ENCODE measurements around the gene EFNA5. TPM values are rescaled to one million over a fixed set of nuclear protein-coding genes. Genes with fewer than 3 reads are reported as not detected.

Gene EFNA5
- 0.86 TPM in 1 of 2 replicates, not detected in the other for total RNA-seq (2014; rRNA removed; shearing (Covaris generic))
- 0.64 and 0.85 TPM in 2 replicates for polyA plus RNA-seq (2016; fragmentation: Nextera tagmentation; extraction: Ambion mirVana)

GRCh38 chr5:107670932-107671741 lies at the start of gene EFNA5:
EFNA5 (minus strand) TSS chr5:107670937.
- H4K20me1 ChIP-seq (ENCODE audit: insufficient read depth): no peaks in the 10 kb centered on the region
- H3K9ac ChIP-seq: no peak within 1 kb of the TSS
- H3K36me3 ChIP-seq (ENCODE audit: low read depth): no peaks in the 10 kb centered on the region
- DNase-seq: peak; percentile 68
- no peaks in the 10 kb centered on the region for H3K9me2 ChIP-seq (ENCODE audit: insufficient read depth)
- no peaks in the 10 kb centered on the region for H3F3A ChIP-seq (ENCODE audit: insufficient read depth)
- TF ChIP-seq EZH2phosphoT487 (IDR thresholded peaks at IDR 0.05; ENCODE audit: insufficient read depth, low read depth) (no peak), EZH2 (IDR thresholded peaks at IDR 0.05; ENCODE audit: insufficient read depth, poor library complexity, severe bottlenecking) (no peak)
- H3K4me1 ChIP-seq (ENCODE audit: insufficient read depth): peaks cover 8% of the 10 kb centered on the region; the same call in 1 of the 2 replicates
- H2AFZ ChIP-seq: peak within 1 kb of the TSS; percentile 79
- H3K27ac ChIP-seq: no peak within 1 kb of the TSS
- H3K27me3 ChIP-seq (replicated peaks; ENCODE audit: insufficient read depth): peaks cover 46% of the 10 kb centered on the region
- H3K79me2 ChIP-seq (ENCODE audit: insufficient read depth): no peaks in the 10 kb centered on the region
- H3K9me3 ChIP-seq (ENCODE audit: low read depth): no peaks in the 10 kb centered on the region
- H3K4me2 ChIP-seq (ENCODE audit: unreplicated experiment): peak within 1 kb of the TSS; percentile 96
- H3K4me3 ChIP-seq: peak within 1 kb of the TSS; percentile 78
- in situ Hi-C loops (cut with MboI): no loop called here
- WGBS, 2 experiments (ENCODE audit: low coverage in 1 of 2, low lambda C conversion rate in 2 of 2, missing lambda C conversion rate in 2 of 2): 1 to 2% methylated on average over 62 to 73 of the region's 84 CpGs

- 31 to 39% methylated on average over 6 of the region's 6 CpGs for WGBS, 2 experiments (ENCODE audit: low coverage in 1 of 2, low lambda C conversion rate in 2 of 2, missing lambda C conversion rate in 2 of 2)
- Histone ChIP-seq H3K9ac (no peak overlapping the region), H4K20me1 (ENCODE audit: insufficient read depth) (no peaks in the 10 kb centered on the region), H3K4me1 (ENCODE audit: insufficient read depth) (no peaks in the 10 kb centered on the region), H3F3A (ENCODE audit: insufficient read depth) (no peaks in the 10 kb centered on the region), H3K36me3 (ENCODE audit: low read depth) (no peaks in the 10 kb centered on the region), H3K27ac (no peak overlapping the region), H3K9me3 (ENCODE audit: low read depth) (no peaks in the 10 kb centered on the region), H2AFZ (no peak overlapping the region), H3K27me3 (replicated peaks; ENCODE audit: insufficient read depth) (no peaks in the 10 kb centered on the region), H3K79me2 (ENCODE audit: insufficient read depth) (no peaks in the 10 kb centered on the region), H3K9me2 (ENCODE audit: insufficient read depth) (no peaks in the 10 kb centered on the region), H3K4me3 (no peak overlapping the region), H3K4me2 (ENCODE audit: unreplicated experiment) (no peak overlapping the region)
- no peak for DNase-seq
- TF ChIP-seq EZH2 (IDR thresholded peaks at IDR 0.05; ENCODE audit: insufficient read depth, poor library complexity, severe bottlenecking): no peak
- TF ChIP-seq EZH2phosphoT487 (IDR thresholded peaks at IDR 0.05; ENCODE audit: insufficient read depth, low read depth): no peak
- in situ Hi-C loops (cut with MboI): no loop called here
Observed at GRCh38 chr5:107719034-107719606, 48.4 kb upstream of the EFNA5 start.

GRCh38 chr5:107717816-107718215 lies 47.1 kb upstream of the EFNA5 start:
- H3K27me3 ChIP-seq (replicated peaks; ENCODE audit: insufficient read depth): no peaks in the 10 kb centered on the region
- no peak overlapping the region for H3K9ac ChIP-seq
- WGBS, 2 experiments (ENCODE audit: low coverage in 1 of 2, low lambda C conversion rate in 2 of 2, missing lambda C conversion rate in 2 of 2): 71 to 100% methylated on average over 1 of the region's 1 CpG
- no peaks in the 10 kb centered on the region for H3K9me2 ChIP-seq (ENCODE audit: insufficient read depth)
- no peaks in the 10 kb centered on the region for H3K4me1 ChIP-seq (ENCODE audit: insufficient read depth)
- in situ Hi-C loops (cut with MboI): no loop called here
- no peaks in the 10 kb centered on the region for H3F3A ChIP-seq (ENCODE audit: insufficient read depth)
- no peak for DNase-seq
- H4K20me1 ChIP-seq (ENCODE audit: insufficient read depth): no peaks in the 10 kb centered on the region
- H3K36me3 ChIP-seq (ENCODE audit: low read depth): no peaks in the 10 kb centered on the region
- no peak overlapping the region for H3K4me3 ChIP-seq
- H3K27ac ChIP-seq: no peak overlapping the region
- H2AFZ ChIP-seq: no peak overlapping the region
- H3K9me3 ChIP-seq (ENCODE audit: low read depth): no peaks in the 10 kb centered on the region
- no peaks in the 10 kb centered on the region for H3K79me2 ChIP-seq (ENCODE audit: insufficient read depth)
- H3K4me2 ChIP-seq (ENCODE audit: unreplicated experiment): no peak overlapping the region
- TF ChIP-seq EZH2 (IDR thresholded peaks at IDR 0.05; ENCODE audit: insufficient read depth, poor library complexity, severe bottlenecking) (no peak), EZH2phosphoT487 (IDR thresholded peaks at IDR 0.05; ENCODE audit: insufficient read depth, low read depth) (no peak)

GRCh38 chr5:107713228-107713627 lies 42.5 kb upstream of the EFNA5 start:
- no peak overlapping the region for H3K9ac ChIP-seq
- in situ Hi-C loops (cut with MboI): no loop called here
- WGBS, 2 experiments (ENCODE audit: low coverage in 1 of 2, low lambda C conversion rate in 2 of 2, missing lambda C conversion rate in 2 of 2): 72 to 74% methylated on average over 5 of the region's 5 CpGs
- TF ChIP-seq EZH2phosphoT487 (IDR thresholded peaks at IDR 0.05; ENCODE audit: insufficient read depth, low read depth) (no peak), EZH2 (IDR thresholded peaks at IDR 0.05; ENCODE audit: insufficient read depth, poor library complexity, severe bottlenecking) (no peak)
- H3K27ac ChIP-seq: no peak overlapping the region
- H3K79me2 ChIP-seq (ENCODE audit: insufficient read depth): no peaks in the 10 kb centered on the region
- no peaks in the 10 kb centered on the region for H3K27me3 ChIP-seq (replicated peaks; ENCODE audit: insufficient read depth)
- no peaks in the 10 kb centered on the region for H3K9me3 ChIP-seq (ENCODE audit: low read depth)
- no peaks in the 10 kb centered on the region for H3F3A ChIP-seq (ENCODE audit: insufficient read depth)
- H3K9me2 ChIP-seq (ENCODE audit: insufficient read depth): no peaks in the 10 kb centered on the region
- no peak overlapping the region for H3K4me2 ChIP-seq (ENCODE audit: unreplicated experiment)
- no peaks in the 10 kb centered on the region for H3K4me1 ChIP-seq (ENCODE audit: insufficient read depth)
- H4K20me1 ChIP-seq (ENCODE audit: insufficient read depth): no peaks in the 10 kb centered on the region
- no peaks in the 10 kb centered on the region for H3K36me3 ChIP-seq (ENCODE audit: low read depth)
- no peak overlapping the region for H3K4me3 ChIP-seq
- DNase-seq: no peak
- H2AFZ ChIP-seq: no peak overlapping the region
